Peyer's patch (tissue), 4 donors: ENCODE results near the gene OLR1. TPM values are rescaled to one million over a fixed set of nuclear protein-coding genes. Genes with fewer than 3 reads are reported as not detected.
"Not testable (repeated sequence)": the region's sequence is repeated elsewhere in the genome, so short reads cannot be mapped to it uniquely, and the experiment has no call there.

Experiments used
- DNase-seq, 3 donors: peaks; one replicate each; pipeline ENCODE4 v3.0.0-alpha.2; 2017 to 2019
- H3K27ac ChIP-seq, 4 donors: fragments of 200-600 bp; sonication (generic); one replicate each; pipeline ENCODE4 v1.5.1; 2016 to 2019
- H3K27me3 ChIP-seq, 2 donors: fragments of 200-600 bp; sonication (generic); one replicate each; pipeline ENCODE4 v1.5.1; 2019
- H3K36me3 ChIP-seq, 3 donors: fragments of 200-600 bp; sonication (generic); one replicate each; pipeline ENCODE4 v1.5.1; 2016 to 2019
- H3K4me1 ChIP-seq, 4 donors: fragments of 200-600 bp; sonication (generic); one replicate each; pipeline ENCODE4 v1.5.1; 2016 to 2019
- H3K4me3 ChIP-seq, 4 donors: fragments of 200-600 bp; sonication (generic); 1 replicate in 3 of 4; 2 replicates in 1 of 4; pipeline ENCODE4 v1.5.1; 2016 to 2019; ENCODE audit warnings: mild to moderate bottlenecking in 1 of 4
- H3K9me3 ChIP-seq, 4 donors: fragments of 200-600 bp; sonication (generic); one replicate each; pipeline ENCODE4 v1.5.1; 2016 to 2019; ENCODE audit warnings: mild to moderate bottlenecking in 1 of 4
- POLR2A ChIP-seq, 2 donors: fragments of 450-650 bp; IDR thresholded peaks; one replicate each; pipeline ENCODE4 v1.5.1; 2017; ENCODE audit warnings: antibody characterized with exemption in 2 of 2, mild to moderate bottlenecking in 2 of 2, moderate library complexity in 2 of 2
- total RNA-seq, 4 donors: library from RNA; depleted of rRNA; stranded (reverse); fragments of >200 nt; gene quantifications; one replicate each; pipeline ENCODE4 v1.1.0, GENCODE V29; 2016
- TF ChIP-seq, protein P1 (sequence below), 6 experiments: fragments of 450-650 bp in 4 of 6; fragments of 200-600 bp in 2 of 6; sonication (generic) in 1 of 6; IDR thresholded peaks; one replicate each; pipeline ENCODE4 v1.5.1; 2017 to 2019; ENCODE audit warnings: antibody characterized with exemption in 6 of 6, mild to moderate bottlenecking in 3 of 6, moderate library complexity in 1 of 6

Gene OLR1
- not detected for total RNA-seq

DNA sequence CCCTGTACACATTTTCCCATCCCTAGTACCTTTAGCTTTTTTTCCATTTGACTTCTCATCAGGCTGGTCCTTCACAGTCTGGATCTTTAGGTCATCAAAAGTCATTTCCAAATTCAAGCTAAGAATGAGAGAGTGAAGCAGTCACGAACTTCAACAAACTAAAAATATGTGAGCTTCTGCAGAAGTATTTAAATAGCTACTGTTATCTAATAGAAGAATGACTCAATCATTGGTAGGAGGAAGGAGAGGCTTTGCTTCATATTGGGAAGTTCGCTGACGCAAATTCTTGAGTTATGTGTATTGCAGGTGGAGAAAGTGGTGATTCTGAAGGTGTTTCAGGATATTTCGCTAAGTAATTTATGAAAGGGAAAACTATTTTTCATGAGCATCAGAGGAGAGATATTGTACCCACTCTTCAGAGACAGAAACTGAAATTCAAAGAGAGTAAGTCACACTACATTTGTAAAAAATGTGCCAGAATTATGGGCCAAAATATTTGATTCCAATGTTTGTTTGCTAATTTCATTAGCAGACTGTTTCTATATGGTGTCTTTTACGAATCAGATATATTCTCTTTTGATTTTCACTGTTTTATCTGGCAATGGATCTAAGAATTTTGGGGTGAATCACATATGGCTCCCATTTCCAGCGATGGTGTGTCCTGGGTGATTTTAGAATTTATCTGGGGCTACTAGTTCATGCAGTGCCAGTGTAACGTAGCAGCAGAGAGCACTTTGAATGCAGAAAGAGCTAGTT, at the start of gene OLR1:
OLR1 (minus strand) TSS at position 160 of the 756 bp plus-strand sequence; CDS start at position 105, 55 bp downstream.
- Histone ChIP-seq H3K4me3 (no peak within 1 kb of the TSS), H3K4me1 (no peaks in the 10 kb centered on the region), H3K9me3 (no peaks in the 10 kb centered on the region), H3K27ac (no peak within 1 kb of the TSS), H3K36me3 (no peaks in the 10 kb centered on the region), H3K27me3 (no peaks in the 10 kb centered on the region)
- TF ChIP-seq, protein P1, sequence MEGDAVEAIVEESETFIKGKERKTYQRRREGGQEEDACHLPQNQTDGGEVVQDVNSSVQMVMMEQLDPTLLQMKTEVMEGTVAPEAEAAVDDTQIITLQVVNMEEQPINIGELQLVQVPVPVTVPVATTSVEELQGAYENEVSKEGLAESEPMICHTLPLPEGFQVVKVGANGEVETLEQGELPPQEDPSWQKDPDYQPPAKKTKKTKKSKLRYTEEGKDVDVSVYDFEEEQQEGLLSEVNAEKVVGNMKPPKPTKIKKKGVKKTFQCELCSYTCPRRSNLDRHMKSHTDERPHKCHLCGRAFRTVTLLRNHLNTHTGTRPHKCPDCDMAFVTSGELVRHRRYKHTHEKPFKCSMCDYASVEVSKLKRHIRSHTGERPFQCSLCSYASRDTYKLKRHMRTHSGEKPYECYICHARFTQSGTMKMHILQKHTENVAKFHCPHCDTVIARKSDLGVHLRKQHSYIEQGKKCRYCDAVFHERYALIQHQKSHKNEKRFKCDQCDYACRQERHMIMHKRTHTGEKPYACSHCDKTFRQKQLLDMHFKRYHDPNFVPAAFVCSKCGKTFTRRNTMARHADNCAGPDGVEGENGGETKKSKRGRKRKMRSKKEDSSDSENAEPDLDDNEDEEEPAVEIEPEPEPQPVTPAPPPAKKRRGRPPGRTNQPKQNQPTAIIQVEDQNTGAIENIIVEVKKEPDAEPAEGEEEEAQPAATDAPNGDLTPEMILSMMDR (IDR thresholded peaks at IDR 0.05): no peak
- no peak for TF ChIP-seq POLR2A (IDR thresholded peaks at IDR 0.05)
- no peak for DNase-seq

DNA sequence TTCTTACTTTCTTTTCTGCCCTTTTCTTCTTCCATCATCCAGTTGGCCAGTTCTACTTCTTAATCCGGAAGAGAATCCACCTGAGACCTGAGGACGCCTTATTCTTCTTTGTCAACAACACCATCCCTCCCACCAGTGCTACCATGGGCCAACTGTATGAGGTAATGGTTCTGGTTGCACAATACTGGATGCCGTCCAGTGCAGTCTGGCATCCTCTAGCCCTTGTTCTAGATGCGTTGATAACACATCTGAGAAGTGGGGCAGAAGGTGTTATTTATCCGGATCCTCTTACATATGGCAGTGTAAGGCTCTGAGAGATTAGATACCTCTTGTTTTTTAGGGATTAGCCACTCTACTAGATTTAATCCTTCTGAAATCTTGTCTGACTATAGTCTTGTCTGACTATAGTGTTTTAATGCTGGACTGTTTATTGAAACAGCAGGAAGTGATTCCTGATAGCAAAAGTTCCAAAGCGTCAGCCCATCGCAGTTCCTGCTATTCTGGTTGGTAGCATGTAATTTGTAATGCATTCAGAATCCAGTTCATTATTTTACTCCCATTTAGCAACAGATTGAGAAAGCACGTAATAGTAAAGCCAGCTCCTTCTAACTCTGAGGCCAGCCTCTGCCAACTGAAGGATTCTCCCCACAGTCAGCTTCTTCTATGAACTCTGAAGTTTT, 48.6 kb upstream of the OLR1 start:
- DNase-seq: peak in 1 of 3 donors; percentile 67
- Histone ChIP-seq H3K27me3 (no peaks in the 10 kb centered on the region), H3K36me3 (peaks cover 0 to 60% (median 0%) of the 10 kb centered on the region in 3 donors), H3K27ac (peak overlapping the region in 2 of 4 donors; percentile 32 to 39), H3K9me3 (no peaks in the 10 kb centered on the region), H3K4me3 (no peak overlapping the region), H3K4me1 (peaks cover 0 to under 1% (median 0%) of the 10 kb centered on the region in 4 donors)
- no peak for TF ChIP-seq POLR2A (IDR thresholded peaks at IDR 0.05)
- TF ChIP-seq, protein P1 (IDR thresholded peaks at IDR 0.05): no peak

DNA sequence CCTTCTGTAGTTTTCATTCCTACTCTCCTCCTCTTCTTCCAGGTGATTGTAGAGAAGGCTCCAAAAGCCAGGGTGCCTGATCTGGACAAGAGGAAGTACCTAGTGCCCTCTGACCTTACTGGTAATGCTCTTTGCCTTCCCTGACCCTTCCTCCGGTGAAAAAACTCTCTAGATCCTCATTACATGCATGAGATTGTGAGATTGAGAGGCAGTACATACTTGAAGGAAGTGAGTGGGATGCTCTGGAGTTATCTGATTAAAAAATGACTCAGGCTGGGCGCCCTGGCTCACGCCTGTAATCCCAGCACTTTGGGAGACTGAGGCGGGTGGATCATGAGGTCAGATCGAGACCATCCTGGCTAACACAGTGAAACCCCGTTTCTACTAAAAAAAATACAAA, 46.1 kb upstream of the OLR1 start:
- no peaks in the 10 kb centered on the region for H3K9me3 ChIP-seq
- H3K27ac ChIP-seq: no peak overlapping the region
- no peak for DNase-seq
- H3K4me1 ChIP-seq: peaks cover 0 to 9% (median 0%) of the 10 kb centered on the region in 4 donors
- H3K27me3 ChIP-seq: no peaks in the 10 kb centered on the region
- H3K36me3 ChIP-seq: peaks cover 0 to 53% (median 0%) of the 10 kb centered on the region in 3 donors
- H3K4me3 ChIP-seq: no peak overlapping the region
- no peak for TF ChIP-seq POLR2A (IDR thresholded peaks at IDR 0.05)
- TF ChIP-seq, protein P1 (IDR thresholded peaks at IDR 0.05): no peak

DNA sequence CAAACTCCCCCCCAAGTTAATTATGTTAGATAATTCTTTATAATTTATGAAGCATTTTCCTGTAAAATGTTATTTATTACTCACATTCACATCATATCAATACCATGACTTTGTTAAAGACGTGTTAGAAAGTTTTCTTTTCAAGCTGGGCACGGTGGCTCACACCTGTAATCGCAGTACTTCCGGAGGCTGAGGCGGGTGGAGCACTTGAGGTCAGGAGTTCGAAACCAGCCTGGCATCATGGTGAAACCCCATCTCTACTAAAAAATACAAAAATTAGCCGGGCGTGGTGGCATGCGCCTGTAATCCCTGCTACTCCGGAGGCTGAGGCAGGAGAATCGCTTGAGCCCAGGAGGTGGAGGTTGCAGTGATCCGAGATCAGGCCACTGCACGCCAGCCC, 44.0 kb upstream of the OLR1 start:
- H3K27me3 ChIP-seq, H3K27ac ChIP-seq, H3K4me1 ChIP-seq, H3K4me3 ChIP-seq, H3K9me3 ChIP-seq, DNase-seq: not testable (repeated sequence)
- peaks cover 0 to 33% (median 0%) of the 10 kb centered on the region in 3 donors for H3K36me3 ChIP-seq

DNA sequence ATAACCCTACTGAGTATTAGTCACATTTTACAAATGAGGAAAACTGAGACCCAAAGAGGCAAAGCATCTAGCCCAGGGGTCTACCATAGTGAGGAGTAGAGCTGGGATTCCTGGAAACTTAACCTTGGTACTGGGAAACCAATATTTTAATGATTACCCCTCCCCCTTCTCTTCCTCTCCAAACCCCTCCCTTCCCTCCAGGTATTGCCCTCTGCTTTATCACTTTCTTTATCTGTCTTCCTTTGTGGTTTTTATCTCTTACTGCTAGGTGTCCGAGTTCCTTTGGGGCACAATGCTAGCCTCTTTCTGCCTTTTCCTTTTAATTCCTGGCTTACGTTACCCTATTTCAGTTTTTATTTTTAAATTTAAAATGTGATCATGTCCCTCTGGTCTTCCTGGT, 43.5 kb upstream of the OLR1 start:
- no peaks in the 10 kb centered on the region for H3K9me3 ChIP-seq
- TF ChIP-seq, protein P1 (IDR thresholded peaks at IDR 0.05): no peak
- no peak for TF ChIP-seq POLR2A (IDR thresholded peaks at IDR 0.05)
- H3K36me3 ChIP-seq: peaks cover 0 to 28% (median 0%) of the 10 kb centered on the region in 3 donors
- no peak overlapping the region for H3K27ac ChIP-seq
- DNase-seq: no peak
- H3K4me3 ChIP-seq: peak overlapping the region in 2 of 4 donors; percentile 85 to 89
- H3K27me3 ChIP-seq: no peaks in the 10 kb centered on the region
- H3K4me1 ChIP-seq: peaks cover 0 to 9% (median 0%) of the 10 kb centered on the region in 4 donors

DNA sequence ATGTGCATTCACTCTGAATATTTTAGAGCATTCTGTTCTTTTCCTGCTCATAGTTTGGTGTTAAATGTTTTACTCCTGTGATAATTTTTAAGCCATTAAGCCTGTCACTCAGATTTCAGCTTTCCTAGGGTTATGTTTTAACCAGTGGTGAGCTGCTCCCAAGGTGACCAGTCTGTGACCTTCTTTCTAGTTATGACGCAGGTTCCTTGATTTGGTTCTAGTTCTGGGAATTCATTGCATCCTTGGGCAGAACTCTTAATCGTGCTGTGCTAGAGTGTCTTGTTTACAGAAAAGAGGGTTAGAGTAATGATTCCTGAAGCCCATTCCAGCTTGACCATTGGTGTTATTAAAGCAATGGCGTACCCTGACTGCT, 42.9 kb upstream of the OLR1 start:
- Histone ChIP-seq H3K4me1 (peaks cover 0 to 9% (median 0%) of the 10 kb centered on the region in 4 donors), H3K27me3 (no peaks in the 10 kb centered on the region), H3K27ac (peak overlapping the region in 1 of 4 donors; percentile 99), H3K36me3 (peaks cover 0 to 22% (median 0%) of the 10 kb centered on the region in 3 donors), H3K4me3 (peak overlapping the region in 3 of 4 donors; percentile 76 to 89 (median 85)), H3K9me3 (no peaks in the 10 kb centered on the region)
- no peak for DNase-seq
- no peak for TF ChIP-seq POLR2A (IDR thresholded peaks at IDR 0.05)
- TF ChIP-seq, protein P1 (IDR thresholded peaks at IDR 0.05): no peak
